ENCODE data around the gene DNAH17. TPM values are rescaled to one million over a fixed set of nuclear protein-coding genes. Genes with fewer than 3 reads are reported as not detected.

DNAH17 gene
- total RNA-seq, 3 donors from 2014 or later (not counting 1 experiment from before 2014, with no cell fraction given), result 0.16 to 0.25 (median 0.24) TPM

GRCh38 chr17:78462148-78462547 is 115.0 kb downstream of the DNAH17 start:
- TF ChIP-seq CTCF (IDR thresholded peaks at IDR 0.05), result no peak
- no peaks in the 10 kb centered on the region for H3K9me3 ChIP-seq (ENCODE audit: control insufficient read depth, insufficient read depth, low read length)
- no peak overlapping the region for H3K27ac ChIP-seq (ENCODE audit: low read length)
- Mint-ChIP-seq H3K4me1 (no peaks in the 10 kb centered on the region), H3K27ac (no peak overlapping the region), H3K9me3 (no peaks in the 10 kb centered on the region), H3K27me3 (ENCODE audit: low read depth in 2 of 2) (no peaks in the 10 kb centered on the region), H3K4me3 (no peak overlapping the region), H3K36me3 (no peaks in the 10 kb centered on the region)
- no peak overlapping the region for H3K4me3 ChIP-seq (ENCODE audit: low read length)
- H3K27me3 ChIP-seq (ENCODE audit: control insufficient read depth, insufficient read depth, low read length), result no peaks in the 10 kb centered on the region
- ATAC-seq, result no peak
- DNase-seq, result no peak
- no peaks in the 10 kb centered on the region for H3K4me1 ChIP-seq (ENCODE audit: control insufficient read depth, insufficient read depth, low read length)
- no peaks in the 10 kb centered on the region for H3K36me3 ChIP-seq (ENCODE audit: control insufficient read depth, insufficient read depth, low read length)
- intact Hi-C loops (cut with micrococcal nuclease), result no loop called here
- 77% methylated on average over 8 of the region's 8 CpGs for WGBS (ENCODE audit: insufficient coverage)

DNA sequence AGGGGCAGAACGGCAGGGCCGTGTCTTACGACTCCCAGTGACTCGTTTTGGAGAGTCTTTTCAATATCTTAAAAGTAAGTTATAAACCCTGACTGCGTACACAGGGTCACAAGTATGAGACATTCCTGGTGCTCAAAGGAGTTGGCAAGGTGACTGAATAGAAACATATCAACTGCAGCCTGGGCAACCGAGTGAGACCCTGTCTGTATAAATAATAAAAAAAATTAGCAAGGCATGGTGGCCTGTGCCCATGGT is 115.5 kb downstream of the DNAH17 start:
- Mint-ChIP-seq H3K27me3 (ENCODE audit: low read depth in 2 of 2) (no peaks in the 10 kb centered on the region), H3K36me3 (no peaks in the 10 kb centered on the region), H3K9me3 (no peaks in the 10 kb centered on the region), H3K4me3 (no peak overlapping the region), H3K27ac (no peak overlapping the region), H3K4me1 (no peaks in the 10 kb centered on the region)
- Histone ChIP-seq H3K36me3 (ENCODE audit: control insufficient read depth, insufficient read depth, low read length) (no peaks in the 10 kb centered on the region), H3K4me3 (ENCODE audit: low read length) (no peak overlapping the region), H3K4me1 (ENCODE audit: control insufficient read depth, insufficient read depth, low read length) (no peaks in the 10 kb centered on the region), H3K9me3 (ENCODE audit: control insufficient read depth, insufficient read depth, low read length) (no peaks in the 10 kb centered on the region), H3K27ac (ENCODE audit: low read length) (no peak overlapping the region), H3K27me3 (ENCODE audit: control insufficient read depth, insufficient read depth, low read length) (no peaks in the 10 kb centered on the region)
- ATAC-seq (no peak), DNase-seq (no peak)
- intact Hi-C loops (cut with micrococcal nuclease), result no loop called here
- TF ChIP-seq CTCF (IDR thresholded peaks at IDR 0.05), result no peak
- WGBS (ENCODE audit: insufficient coverage), result 77% methylated on average over 6 of the region's 6 CpGs

- no peaks in the 10 kb centered on the region for H3K4me1 ChIP-seq (ENCODE audit: control insufficient read depth, insufficient read depth, low read length)
- H3K9me3 ChIP-seq (ENCODE audit: control insufficient read depth, insufficient read depth, low read length), result no peaks in the 10 kb centered on the region
- intact Hi-C loops (cut with micrococcal nuclease), result no loop called here
- 90% methylated on average over 34 of the region's 34 CpGs for WGBS (ENCODE audit: insufficient coverage)
- Mint-ChIP-seq H3K36me3 (no peaks in the 10 kb centered on the region), H3K4me1 (no peaks in the 10 kb centered on the region), H3K9me3 (no peaks in the 10 kb centered on the region), H3K27me3 (ENCODE audit: low read depth in 2 of 2) (no peaks in the 10 kb centered on the region), H3K27ac (no peak overlapping the region), H3K4me3 (no peak overlapping the region)
- ATAC-seq (no peak), DNase-seq (no peak)
- H3K36me3 ChIP-seq (ENCODE audit: control insufficient read depth, insufficient read depth, low read length), result no peaks in the 10 kb centered on the region
- no peak for TF ChIP-seq CTCF (IDR thresholded peaks at IDR 0.05)
- no peaks in the 10 kb centered on the region for H3K27me3 ChIP-seq (ENCODE audit: control insufficient read depth, insufficient read depth, low read length)
- H3K27ac ChIP-seq (ENCODE audit: low read length), result no peak overlapping the region
- H3K4me3 ChIP-seq (ENCODE audit: low read length), result no peak overlapping the region
Observed at GRCh38 chr17:78460951-78461798, 116.0 kb downstream of the DNAH17 start.

DNA sequence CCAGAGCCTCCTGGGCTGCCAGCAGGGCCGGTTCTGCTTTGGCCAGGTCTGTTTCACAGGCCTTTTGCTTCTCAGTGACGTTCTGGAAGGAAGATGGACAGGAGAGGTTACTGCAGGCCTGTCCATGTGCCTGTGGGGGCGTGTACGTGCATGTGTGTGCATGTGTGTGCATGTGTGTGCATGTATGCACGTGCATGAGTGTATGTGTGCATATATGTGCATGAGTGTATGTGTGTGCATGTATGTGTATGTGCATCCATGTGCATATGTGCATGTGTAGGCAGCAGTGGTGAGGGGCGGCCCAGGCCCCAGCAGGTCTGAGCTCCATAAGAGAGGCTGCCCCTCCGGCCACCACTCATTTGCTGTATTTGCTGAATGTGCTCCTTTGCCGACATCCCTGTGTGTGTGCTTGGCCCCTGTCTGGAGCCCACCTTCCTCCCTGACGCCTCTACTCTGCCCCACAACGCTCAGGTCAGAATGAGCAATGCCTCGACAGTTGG is 117.0 kb downstream of the DNAH17 start:
- Histone ChIP-seq H3K9me3 (ENCODE audit: control insufficient read depth, insufficient read depth, low read length) (no peaks in the 10 kb centered on the region), H3K36me3 (ENCODE audit: control insufficient read depth, insufficient read depth, low read length) (no peaks in the 10 kb centered on the region), H3K4me1 (ENCODE audit: control insufficient read depth, insufficient read depth, low read length) (no peaks in the 10 kb centered on the region), H3K27ac (ENCODE audit: low read length) (no peak overlapping the region), H3K4me3 (ENCODE audit: low read length) (no peak overlapping the region), H3K27me3 (ENCODE audit: control insufficient read depth, insufficient read depth, low read length) (no peaks in the 10 kb centered on the region)
- no peak for ATAC-seq
- Mint-ChIP-seq H3K9me3 (no peaks in the 10 kb centered on the region), H3K36me3 (no peaks in the 10 kb centered on the region), H3K27ac (no peak overlapping the region), H3K4me1 (no peaks in the 10 kb centered on the region), H3K4me3 (no peak overlapping the region), H3K27me3 (ENCODE audit: low read depth in 2 of 2) (no peaks in the 10 kb centered on the region)
- intact Hi-C loops (cut with micrococcal nuclease), result no loop called here
- no peak for DNase-seq
- TF ChIP-seq CTCF (IDR thresholded peaks at IDR 0.05), result no peak
- 81% methylated on average over 11 of the region's 11 CpGs for WGBS (ENCODE audit: insufficient coverage)
